Activated CD4-positive, alpha-beta T cell treated with anti-CD3 and anti-CD28 coated beads for 36 hours (primary cell): ENCODE measurements around the gene C6orf15. TPM values are rescaled to one million over a fixed set of nuclear protein-coding genes. Genes with fewer than 3 reads are reported as not detected.

ENCODE experiments used
- ATAC-seq: fragments of 200-7000 bp; cut with Tn5 transposase; one replicate; pipeline ENCODE4 v1.10.0; 2021; ENCODE audit warnings: mild to moderate bottlenecking, moderate library complexity
- CTCF ChIA-PET: fragments of 350-600 bp; sonication (Branson Sonifier 250); formaldehyde crosslinking; loops from one replicate; lab custom pipeline; 2021; ENCODE audit warnings: antibody characterized with exemption; lab: Charles Lee
- POLR2A ChIA-PET: fragments of 350-600 bp; sonication (Branson Sonifier 250); formaldehyde crosslinking; loops from one replicate; lab custom pipeline; 2021; ENCODE audit warnings: antibody characterized with exemption, inconsistent platforms; lab: Charles Lee
- DNase-seq: peaks from one replicate; pipeline ENCODE4 v3.0.0-alpha.2; 2020
- H3K27ac Mint-ChIP-seq: one replicate; pipeline ENCODE4 v1.8.0; 2021; ENCODE audit warnings: mixed read lengths
- H3K27me3 Mint-ChIP-seq: one replicate; pipeline ENCODE4 v1.8.0; 2021; ENCODE audit warnings: mixed read lengths
- H3K36me3 Mint-ChIP-seq: one replicate; pipeline ENCODE4 v1.8.0; 2021; ENCODE audit warnings: low read depth, mixed read lengths
- H3K4me1 Mint-ChIP-seq: one replicate; pipeline ENCODE4 v1.8.0; 2021; ENCODE audit warnings: mixed read lengths
- H3K4me3 Mint-ChIP-seq: one replicate; pipeline ENCODE4 v1.8.0; 2021; ENCODE audit warnings: mild to moderate bottlenecking, moderate library complexity, mixed read lengths
- H3K9me3 Mint-ChIP-seq: one replicate; pipeline ENCODE4 v1.8.0; 2021; ENCODE audit warnings: low read depth, mixed read lengths
- intact Hi-C, 2 experiments: fragments of 100-400 bp; cut with DNase I in 1 of 2; cut with micrococcal nuclease in 1 of 2; formaldehyde crosslinking; loops; one replicate each; pipeline versions ENCODE4 v1.14.2 to v1.15.1; 2022 to 2024; cut with DNase I, micrococcal nuclease
- total RNA-seq, 2 experiments: library from RNA; stranded (reverse); gene quantifications; one replicate each; pipeline ENCODE4 v1.2.3, GENCODE V29; 2021

Gene C6orf15
- total RNA-seq, 2 experiments from 2014 or later, result not detected

GRCh38 chr6:31149827-31150447, 37.6 kb upstream of the C6orf15 start:
- H3K4me1 Mint-ChIP-seq, result no peaks in the 10 kb centered on the region
- CTCF ChIA-PET, result interaction anchor here (0.6 to 1.1 kb wide), 3 partner anchors 11 to 1390 kb away, joined by 3 read pairs; no protein-coding TSS in a partner anchor
- POLR2A ChIA-PET, result no interaction called here
- no peak overlapping the region for H3K27ac Mint-ChIP-seq
- intact Hi-C loops, result loop anchor here in 1 of 2 experiments (10.0 kb wide), 1 partner anchor 435 kb away; the partner anchor contains the start of gene MDC1
- DNase-seq, result no peak
- no peak overlapping the region for H3K4me3 Mint-ChIP-seq
- H3K36me3 Mint-ChIP-seq, result peaks cover 17% of the 10 kb centered on the region
- H3K9me3 Mint-ChIP-seq, result no peaks in the 10 kb centered on the region
- H3K27me3 Mint-ChIP-seq, result no peaks in the 10 kb centered on the region
- no peak for ATAC-seq

GRCh38 chr6:31145386-31145785, 33.0 kb upstream of the C6orf15 start:
- ChIA-PET POLR2A (interaction anchor here (1.0 kb wide), 1 partner anchor 53 kb away, joined by 4 read pairs; no protein-coding TSS in a partner anchor), CTCF (interaction anchor here (0.6 to 2.9 kb wide), 6 partner anchors 8 to 221 kb away, joined by 3 to 15 read pairs (median 4); no protein-coding TSS in a partner anchor)
- H3K27ac Mint-ChIP-seq, result no peak overlapping the region
- H3K36me3 Mint-ChIP-seq, result peaks cover 18% of the 10 kb centered on the region
- intact Hi-C loops, result no loop called here
- ATAC-seq, result no peak
- no peak for DNase-seq
- no peaks in the 10 kb centered on the region for H3K27me3 Mint-ChIP-seq
- no peak overlapping the region for H3K4me3 Mint-ChIP-seq
- no peaks in the 10 kb centered on the region for H3K9me3 Mint-ChIP-seq
- no peaks in the 10 kb centered on the region for H3K4me1 Mint-ChIP-seq

DNA sequence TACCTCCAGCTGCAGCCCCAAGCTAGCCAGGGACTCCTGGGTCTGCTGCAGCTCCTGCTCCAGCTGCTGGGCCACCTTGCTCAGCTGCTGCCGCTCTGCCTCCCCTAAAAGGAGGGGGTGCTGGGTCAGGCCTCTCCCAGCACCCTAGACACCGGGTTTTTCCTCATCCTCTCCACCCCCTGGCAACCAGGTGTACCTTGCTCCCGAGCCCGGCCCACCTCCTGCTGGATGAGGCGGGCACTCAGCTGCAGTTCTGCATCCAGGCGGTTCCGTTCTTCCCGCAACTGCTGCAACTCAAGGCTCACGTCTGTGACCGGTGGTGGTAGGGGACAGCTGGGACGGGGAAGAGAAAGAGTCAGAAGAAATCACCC, 32.6 kb upstream of the C6orf15 start:
- ATAC-seq (no peak), DNase-seq (no peak)
- ChIA-PET CTCF (interaction anchor here (0.6 to 2.9 kb wide), 4 partner anchors 17 to 307 kb away, joined by 3 to 15 read pairs (median 4); no protein-coding TSS in a partner anchor), POLR2A (interaction anchor here (1.0 kb wide), 1 partner anchor 53 kb away, joined by 4 read pairs; no protein-coding TSS in a partner anchor)
- no peaks in the 10 kb centered on the region for H3K27me3 Mint-ChIP-seq
- H3K36me3 Mint-ChIP-seq, result peaks cover 18% of the 10 kb centered on the region
- H3K4me1 Mint-ChIP-seq, result no peaks in the 10 kb centered on the region
- H3K4me3 Mint-ChIP-seq, result no peak overlapping the region
- no peak overlapping the region for H3K27ac Mint-ChIP-seq
- intact Hi-C loops, result no loop called here
- H3K9me3 Mint-ChIP-seq, result no peaks in the 10 kb centered on the region

- intact Hi-C loops, result no loop called here
- POLR2A ChIA-PET, result no interaction called here
- Mint-ChIP-seq H3K4me3 (no peak overlapping the region), H3K27ac (no peak overlapping the region), H3K27me3 (no peaks in the 10 kb centered on the region), H3K36me3 (peaks cover 16% of the 10 kb centered on the region), H3K4me1 (no peaks in the 10 kb centered on the region), H3K9me3 (no peaks in the 10 kb centered on the region)
- DNase-seq (no peak), ATAC-seq (no peak)
- CTCF ChIA-PET, result interaction anchor here (0.6 to 2.9 kb wide), 3 partner anchors 13 to 307 kb away, joined by 3 to 15 read pairs (median 3); no protein-coding TSS in a partner anchor
Measured at GRCh38 chr6:31144296-31144969, 32.1 kb upstream of the C6orf15 start.

DNA sequence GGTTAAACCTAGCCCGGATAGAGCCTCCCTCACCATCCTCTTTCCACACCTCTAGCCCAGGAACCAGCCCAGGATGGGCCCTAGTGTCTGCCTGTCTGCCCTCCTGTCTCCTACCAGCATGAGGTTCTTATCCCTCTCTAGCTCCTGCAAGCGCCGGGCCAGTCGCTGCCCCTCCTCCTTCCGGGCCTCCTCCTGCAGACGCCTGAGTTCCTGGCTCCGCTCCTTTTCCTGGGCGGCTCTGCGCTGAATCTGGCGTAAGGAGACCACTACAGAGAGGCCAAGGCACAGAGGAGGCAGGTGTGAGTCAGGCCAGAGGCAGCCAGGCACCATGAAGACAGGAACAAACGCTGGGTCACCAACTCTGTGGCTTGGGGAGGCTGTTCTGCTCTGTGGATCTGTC, 30.8 kb upstream of the C6orf15 start:
- ATAC-seq, result no peak
- no peak for DNase-seq
- Mint-ChIP-seq H3K27me3 (no peaks in the 10 kb centered on the region), H3K36me3 (peaks cover 16% of the 10 kb centered on the region), H3K9me3 (no peaks in the 10 kb centered on the region), H3K27ac (no peak overlapping the region), H3K4me3 (no peak overlapping the region), H3K4me1 (no peaks in the 10 kb centered on the region)
- ChIA-PET CTCF (interaction anchor here (0.6 to 1.0 kb wide), 2 partner anchors 12 to 1104 kb away, joined by 3 read pairs; no protein-coding TSS in a partner anchor), POLR2A (no interaction called here)
- intact Hi-C loops, result no loop called here

- Mint-ChIP-seq H3K4me3 (no peak overlapping the region), H3K9me3 (no peaks in the 10 kb centered on the region), H3K4me1 (peaks cover 6% of the 10 kb centered on the region), H3K27me3 (no peaks in the 10 kb centered on the region), H3K36me3 (peaks cover 16% of the 10 kb centered on the region), H3K27ac (no peak overlapping the region)
- intact Hi-C loops, result no loop called here
- CTCF ChIA-PET, result interaction anchor here (0.6 kb wide), 1 partner anchor 1103 kb away, joined by 3 read pairs; no protein-coding TSS in a partner anchor
- ATAC-seq (no peak), DNase-seq (no peak)
- POLR2A ChIA-PET, result no interaction called here
Measured at GRCh38 chr6:31142361-31142761, 30.0 kb upstream of the C6orf15 start.

GRCh38 chr6:31140643-31141042, 28.3 kb upstream of the C6orf15 start:
- POLR2A ChIA-PET, result no interaction called here
- Mint-ChIP-seq H3K4me3 (no peak overlapping the region), H3K36me3 (peaks cover 13% of the 10 kb centered on the region), H3K4me1 (peaks cover 6% of the 10 kb centered on the region), H3K27me3 (no peaks in the 10 kb centered on the region), H3K9me3 (no peaks in the 10 kb centered on the region), H3K27ac (no peak overlapping the region)
- intact Hi-C loops, result no loop called here
- CTCF ChIA-PET, result no interaction called here
- DNase-seq, result no peak
- ATAC-seq, result no peak

DNA sequence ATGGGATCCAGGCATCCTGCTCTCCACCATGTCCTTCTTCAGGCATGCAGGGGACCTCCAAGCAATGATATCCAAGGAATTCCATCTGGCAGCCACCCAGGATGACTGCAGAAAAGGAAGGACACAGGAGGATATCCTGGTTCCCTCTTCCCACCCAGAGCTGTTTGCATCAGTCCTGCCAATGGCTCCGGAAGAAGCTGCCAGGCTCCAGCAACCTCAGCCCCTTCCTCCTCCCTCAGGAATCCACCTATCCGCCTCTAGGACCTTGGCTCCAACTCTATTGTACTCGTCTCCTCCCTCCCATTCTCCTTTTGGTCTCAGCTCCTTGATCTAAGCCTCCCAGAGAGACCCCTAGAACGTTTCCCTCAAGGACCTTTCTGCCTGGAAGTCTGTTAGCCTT, 27.2 kb upstream of the C6orf15 start:
- Mint-ChIP-seq H3K27ac (no peak overlapping the region), H3K36me3 (peaks cover 6% of the 10 kb centered on the region), H3K9me3 (no peaks in the 10 kb centered on the region), H3K27me3 (no peaks in the 10 kb centered on the region), H3K4me1 (peaks cover 6% of the 10 kb centered on the region), H3K4me3 (no peak overlapping the region)
- ATAC-seq (no peak), DNase-seq (no peak)
- CTCF ChIA-PET, result interaction anchor here (1.1 to 1.7 kb wide), 2 partner anchors 21 to 53 kb away, joined by 3 to 5 read pairs; no protein-coding TSS in a partner anchor
- POLR2A ChIA-PET, result no interaction called here
- intact Hi-C loops, result no loop called here

DNA sequence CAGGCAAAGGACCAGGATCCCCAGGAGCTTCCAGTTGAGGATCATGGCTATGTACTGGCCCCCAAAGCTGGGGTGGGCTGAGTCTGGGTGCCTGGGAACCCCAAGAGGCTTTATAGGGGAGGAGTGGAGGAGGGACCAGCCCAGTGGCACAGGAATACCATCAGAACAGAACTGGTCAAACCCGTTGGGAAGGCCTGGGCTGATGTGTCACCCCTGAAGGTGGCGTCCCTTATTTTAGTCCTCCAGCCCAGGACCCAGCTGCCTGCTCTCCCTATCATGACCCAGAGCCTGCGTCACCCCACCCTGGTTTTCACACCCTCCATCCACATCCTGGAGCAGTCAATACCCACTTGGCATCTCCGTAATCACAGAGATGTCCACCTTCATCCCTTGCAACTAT, 26.6 kb upstream of the C6orf15 start, which contains the start of gene PSORS1C2:
Gene PSORS1C2 (minus strand): TSS at position 85 of the 400 bp plus-strand sequence. CDS start 40 bp downstream, at position 45.
- Mint-ChIP-seq H3K4me1 (peaks cover 6% of the 10 kb centered on the region), H3K27me3 (no peaks in the 10 kb centered on the region), H3K27ac (no peak within 1 kb of the TSS), H3K4me3 (no peak within 1 kb of the TSS), H3K36me3 (peaks cover 3% of the 10 kb centered on the region), H3K9me3 (no peaks in the 10 kb centered on the region)
- intact Hi-C loops, result no loop called here
- POLR2A ChIA-PET, result no interaction called here
- DNase-seq (no peak), ATAC-seq (no peak)
- CTCF ChIA-PET, result interaction anchor here (0.7 to 1.7 kb wide), 8 partner anchors 9 to 228 kb away, joined by 3 to 6 read pairs (median 3); no protein-coding TSS in a partner anchor

DNA sequence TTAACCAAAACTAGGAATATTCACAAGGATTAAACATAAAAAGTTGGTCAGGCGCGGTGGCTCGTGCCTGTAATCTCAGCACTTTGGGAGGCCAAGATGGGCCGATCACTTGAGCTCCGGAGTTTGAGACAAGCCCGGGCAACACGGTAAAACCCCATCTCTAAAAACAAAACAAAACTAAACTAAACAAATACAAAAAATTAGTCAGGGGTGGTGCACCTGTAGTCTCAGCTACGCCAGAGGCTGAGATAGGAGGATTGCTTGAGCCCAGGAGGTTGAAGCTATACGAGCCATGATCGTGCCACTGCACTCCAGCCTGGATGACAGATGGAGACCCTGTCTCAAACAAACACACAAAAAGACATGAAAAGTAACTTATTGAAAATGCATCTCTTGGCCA, 23.3 kb upstream of the C6orf15 start:
- H3K4me1 Mint-ChIP-seq, result peaks cover 6% of the 10 kb centered on the region
- ChIA-PET POLR2A (no interaction called here), CTCF (interaction anchor here (0.6 to 2.9 kb wide), 8 partner anchors 8 to 235 kb away, joined by 3 to 12 read pairs (median 4); no protein-coding TSS in a partner anchor)

GRCh38 chr6:31132806-31133205, 20.4 kb upstream of the C6orf15 start:
- Mint-ChIP-seq H3K36me3 (no peaks in the 10 kb centered on the region), H3K4me1 (peaks cover 7% of the 10 kb centered on the region), H3K9me3 (no peaks in the 10 kb centered on the region), H3K27me3 (peaks cover 2% of the 10 kb centered on the region), H3K27ac (no peak overlapping the region), H3K4me3 (no peak overlapping the region)
- intact Hi-C loops, result no loop called here
- no peak for DNase-seq
- no peak for ATAC-seq
- CTCF ChIA-PET, result interaction anchor here (0.5 to 1.6 kb wide), 6 partner anchors 10 to 722 kb away, joined by 3 to 6 read pairs (median 4); no protein-coding TSS in a partner anchor
- POLR2A ChIA-PET, result no interaction called here

More for the DNA sequence above, 23.3 kb upstream of the C6orf15 start:
- Mint-ChIP-seq H3K36me3 (no peaks in the 10 kb centered on the region), H3K4me3 (no peak overlapping the region), H3K27me3 (no peaks in the 10 kb centered on the region), H3K27ac (no peak overlapping the region), H3K9me3 (no peaks in the 10 kb centered on the region)
- ATAC-seq (no peak), DNase-seq (no peak)
- intact Hi-C loops, result loop anchor here (2.0 kb wide), 2 partner anchors 231 to 239 kb away; no protein-coding TSS in a partner anchor
